Heart left ventricle (tissue), 13 donors: Measurements from ENCODE around the gene HGFAC.

Source experiments
- POLR2A ChIP-seq, 2 donors: fragments of 450-650 bp; IDR thresholded peaks; one replicate each; pipeline ENCODE4 v1.6.1; 2017; ENCODE audit warnings: antibody characterized with exemption in 2 of 2, mild to moderate bottlenecking in 2 of 2, moderate library complexity in 2 of 2
- TF ChIP-seq, protein P1 (sequence below), 12 donors: fragments of 200-600 bp; sonication (generic) in 4 of 12; IDR thresholded peaks; one replicate each; pipeline versions ENCODE4 v1.5.0 to v1.8.0; 2018 to 2022; ENCODE audit warnings: antibody characterized with exemption in 12 of 12, mild to moderate bottlenecking in 5 of 12
- donor health status: ischemic (EF 13 %, LVEDD 7.1; RV severe dilation, severe dysfunction).
- donor health status: DM: no; HTN: yes; CAD: no.
- donor health status: DM: no; HTN: no; CAD: no.
- donor health status: ischemic (EF 25% LVEDD 6.9; RV normal size, moderate dysfunction).
- donor health status: ischemic (EF 25% LVEDD 5.7; RV mildly dilated, moderate dysfunction).
- donor health status: ischemic (EF 35%, LVEDD 5.7; RV mildly dilated, moderate dysfunction).
- donor health status: nonischemic (EF 11% LVEDD 7.7; RV severe dilation, severe dysfunction).
- donor health status: DM: yes; HTN: yes; CAD: no.
- donor health status: PGD.
- donor health status: ischemic (EF 29% LVEDD 5.4; RV normal size, mild dysfunction).
- donor health status: nonischemic (EF 23%, LVEDD 6.1; RV moderate dilation, normal function).

DNA sequence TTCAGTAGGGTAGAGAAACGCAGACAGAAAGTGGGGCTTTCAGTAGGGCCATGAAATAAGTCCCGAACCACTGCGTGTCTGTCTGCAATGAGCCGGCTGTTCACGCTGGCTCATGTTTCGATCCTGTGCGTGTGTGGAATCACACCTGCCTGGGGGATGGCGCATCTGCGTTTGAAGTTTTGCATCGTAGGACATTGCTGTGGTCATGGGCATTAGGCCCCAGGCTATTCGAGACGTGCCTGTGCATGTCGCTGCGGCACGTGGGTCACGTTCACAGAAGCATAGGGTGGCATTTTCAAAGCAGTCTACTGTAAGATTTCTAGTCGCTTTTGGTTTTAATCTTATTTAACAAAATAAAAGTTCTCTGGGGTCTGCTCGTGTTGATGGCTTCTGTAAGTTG, 25.5 kb upstream of the HGFAC start:
- TF ChIP-seq POLR2A (IDR thresholded peaks at IDR 0.05) = no peak
- TF ChIP-seq, protein P1, sequence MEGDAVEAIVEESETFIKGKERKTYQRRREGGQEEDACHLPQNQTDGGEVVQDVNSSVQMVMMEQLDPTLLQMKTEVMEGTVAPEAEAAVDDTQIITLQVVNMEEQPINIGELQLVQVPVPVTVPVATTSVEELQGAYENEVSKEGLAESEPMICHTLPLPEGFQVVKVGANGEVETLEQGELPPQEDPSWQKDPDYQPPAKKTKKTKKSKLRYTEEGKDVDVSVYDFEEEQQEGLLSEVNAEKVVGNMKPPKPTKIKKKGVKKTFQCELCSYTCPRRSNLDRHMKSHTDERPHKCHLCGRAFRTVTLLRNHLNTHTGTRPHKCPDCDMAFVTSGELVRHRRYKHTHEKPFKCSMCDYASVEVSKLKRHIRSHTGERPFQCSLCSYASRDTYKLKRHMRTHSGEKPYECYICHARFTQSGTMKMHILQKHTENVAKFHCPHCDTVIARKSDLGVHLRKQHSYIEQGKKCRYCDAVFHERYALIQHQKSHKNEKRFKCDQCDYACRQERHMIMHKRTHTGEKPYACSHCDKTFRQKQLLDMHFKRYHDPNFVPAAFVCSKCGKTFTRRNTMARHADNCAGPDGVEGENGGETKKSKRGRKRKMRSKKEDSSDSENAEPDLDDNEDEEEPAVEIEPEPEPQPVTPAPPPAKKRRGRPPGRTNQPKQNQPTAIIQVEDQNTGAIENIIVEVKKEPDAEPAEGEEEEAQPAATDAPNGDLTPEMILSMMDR (IDR thresholded peaks at IDR 0.05) = no peak
